Mesodermal cell (in vitro differentiated cells): Measurements from ENCODE around the gene METTL15. TPM values are rescaled to one million over a fixed set of nuclear protein-coding genes. Genes with fewer than 3 reads are reported as not detected.
"Not testable (repeated sequence)": the region's sequence is repeated elsewhere in the genome, so short reads cannot be mapped to it uniquely, and the experiment has no call there.

Experiments used
- H3K27ac ChIP-seq: 2 replicates; pipeline ENCODE4 v1.7.0; 2013; ENCODE audit warnings: mild to moderate bottlenecking, low read depth, low read length, moderate library complexity; ENCODE audit not compliant: severe bottlenecking
- H3K36me3 ChIP-seq: 2 replicates; pipeline ENCODE4 v1.7.1; 2013; ENCODE audit warnings: mild to moderate bottlenecking, low read length, moderate library complexity; ENCODE audit not compliant: control insufficient read depth, insufficient read depth
- H3K4me1 ChIP-seq: one replicate; pipeline ENCODE4 v1.7.1; 2013; ENCODE audit warnings: mild to moderate bottlenecking, low read length; ENCODE audit not compliant: insufficient read depth, control insufficient read depth, poor library complexity, severe bottlenecking
- H3K4me3 ChIP-seq: 2 replicates; pipeline ENCODE4 v1.7.0; 2013; ENCODE audit warnings: low read length, control low read depth, mild to moderate bottlenecking; ENCODE audit not compliant: insufficient read depth, poor library complexity, severe bottlenecking; ENCODE audit errors: extremely low read depth
- H3K9me3 ChIP-seq: 2 replicates; pipeline ENCODE4 v1.7.1; 2013; ENCODE audit warnings: mild to moderate bottlenecking, low read length, moderate library complexity; ENCODE audit not compliant: control insufficient read depth
- WGBS, 2 experiments: methylation state at CpG; one replicate each; pipeline ENCODE4 v1.1.5; 2013; ENCODE audit warnings: missing lambda C conversion rate in 2 of 2; ENCODE audit not compliant: insufficient coverage in 2 of 2; 5-methylcytosine and 5-hydroxymethylcytosine counted together
- polyA plus RNA-seq, 2 experiments: library from polyadenylated mRNA; stranded (reverse); fragments of 50-300 nt; gene quantifications; one replicate each; pipeline ENCODE4 v1.2.3, GENCODE V29; 2013

The METTL15 gene, protein sequence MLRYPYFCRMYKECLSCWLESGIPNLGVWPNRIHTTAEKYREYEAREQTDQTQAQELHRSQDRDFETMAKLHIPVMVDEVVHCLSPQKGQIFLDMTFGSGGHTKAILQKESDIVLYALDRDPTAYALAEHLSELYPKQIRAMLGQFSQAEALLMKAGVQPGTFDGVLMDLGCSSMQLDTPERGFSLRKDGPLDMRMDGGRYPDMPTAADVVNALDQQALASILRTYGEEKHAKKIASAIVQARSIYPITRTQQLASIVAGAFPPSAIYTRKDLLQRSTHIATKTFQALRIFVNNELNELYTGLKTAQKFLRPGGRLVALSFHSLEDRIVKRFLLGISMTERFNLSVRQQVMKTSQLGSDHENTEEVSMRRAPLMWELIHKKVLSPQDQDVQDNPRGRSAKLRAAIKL
- polyA plus RNA-seq (2013, experiment 1 of 2), result 12.9 TPM
- polyA plus RNA-seq (2013, experiment 2 of 2), result 15.5 TPM

DNA sequence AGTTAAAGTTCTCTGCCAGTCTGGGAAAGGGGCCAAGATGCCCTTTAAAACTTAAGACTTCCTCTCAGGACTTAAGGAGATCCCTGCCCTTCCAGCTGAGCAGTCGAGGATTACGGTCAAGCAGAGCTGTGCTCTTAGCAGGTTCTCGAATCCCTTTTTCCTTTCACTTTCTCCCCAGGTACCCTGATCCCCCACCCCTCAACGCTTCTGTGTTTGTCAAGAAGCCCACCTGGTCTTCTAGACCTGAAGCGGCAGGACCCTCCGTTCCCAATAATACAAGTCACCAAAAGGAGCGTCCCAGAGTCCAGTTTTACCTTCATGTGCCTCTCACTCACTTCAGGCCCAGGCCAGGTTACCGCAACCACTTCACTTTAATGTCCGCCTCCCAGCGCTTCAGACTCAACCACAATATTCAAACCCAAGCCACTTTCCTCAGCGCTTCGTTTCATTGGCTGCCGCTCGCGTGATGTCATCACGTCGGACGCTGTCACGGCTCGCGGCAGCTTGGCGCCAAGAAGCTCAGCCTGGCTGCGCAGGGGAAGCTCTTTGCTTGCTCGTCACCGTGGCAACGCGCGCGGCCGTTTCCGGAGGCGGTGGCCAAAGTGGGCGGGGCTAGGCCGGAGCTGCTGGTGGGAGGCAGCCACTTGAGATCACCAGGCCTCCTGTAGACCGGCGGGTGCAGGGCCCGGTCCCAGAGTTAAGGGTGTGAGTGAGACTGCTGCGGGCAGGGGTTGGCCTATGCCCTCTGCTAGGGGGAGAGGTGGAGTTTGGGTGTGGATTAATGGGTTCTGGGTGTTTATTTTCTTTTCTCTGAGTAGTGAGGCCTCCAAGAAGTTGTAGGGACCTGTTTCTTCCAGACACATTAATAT lies at the start of gene METTL15, which contains the start of gene KIF18A:
METTL15 (plus strand) TSS at position 639 of the 869 bp plus-strand sequence. CDS start 4,947 bp downstream, outside the sequence.
KIF18A (minus strand) TSS at position 407 of the 869 bp plus-strand sequence. CDS start 10,209 bp downstream, outside the sequence.
- Histone ChIP-seq H3K4me3 (peak within 1 kb of the TSS; percentile 60), H3K27ac (peak within 1 kb of the TSS; percentile 83), H3K36me3 (no peaks in the 10 kb centered on the region), H3K9me3 (no peaks in the 10 kb centered on the region), H3K4me1 (peaks cover 12% of the 10 kb centered on the region)
- 0% methylated on average over 28 to 37 of the region's 38 CpGs for WGBS, 2 experiments

DNA sequence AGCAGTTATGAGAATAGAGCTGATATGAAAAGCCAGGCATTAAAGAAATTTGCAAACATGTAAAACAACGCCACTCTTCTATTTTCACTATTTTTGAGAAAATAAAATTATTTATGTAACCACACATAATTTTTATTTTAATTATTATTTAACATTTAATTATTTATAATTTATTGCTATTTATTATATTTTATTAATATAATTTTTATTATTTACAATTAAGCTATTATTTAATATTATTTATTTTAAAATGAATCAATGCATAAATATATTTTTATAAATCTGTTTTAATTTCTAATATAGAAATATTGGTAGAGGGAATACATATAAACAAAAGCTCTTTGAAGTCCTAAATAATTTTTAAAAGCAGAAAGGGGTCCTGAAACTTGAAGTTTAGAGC lies 36.9 kb upstream of the METTL15 start:
- no CpG with 5 or more reads among the region's 1 CpG for WGBS, 2 experiments
- Histone ChIP-seq H3K27ac (no peak overlapping the region), H3K36me3 (peaks cover 28% of the 10 kb centered on the region), H3K4me3 (no peak overlapping the region), H3K4me1 (no peaks in the 10 kb centered on the region), H3K9me3 (no peaks in the 10 kb centered on the region)

DNA sequence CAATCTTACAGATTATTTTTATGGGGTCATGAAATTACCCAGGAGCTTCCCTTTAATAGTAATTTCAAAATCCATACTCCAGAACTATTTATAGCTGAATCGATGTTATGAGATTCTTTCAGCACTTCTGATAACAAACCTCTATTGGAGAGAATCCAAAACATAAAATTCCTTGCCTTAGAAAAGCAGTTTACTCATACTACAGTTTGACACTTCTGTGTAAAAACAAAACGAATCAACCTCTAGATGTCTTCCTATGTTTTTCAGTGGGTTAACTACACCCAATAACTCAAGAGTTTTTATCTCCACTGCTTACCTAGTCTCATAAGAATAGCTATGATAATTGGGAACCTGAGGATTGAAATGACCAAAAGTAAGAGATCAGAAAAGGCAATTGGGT lies 35.9 kb upstream of the METTL15 start:
- Histone ChIP-seq H3K9me3 (no peaks in the 10 kb centered on the region), H3K36me3 (peaks cover 34% of the 10 kb centered on the region), H3K27ac (no peak overlapping the region), H3K4me3 (no peak overlapping the region), H3K4me1 (no peaks in the 10 kb centered on the region)
- WGBS, 2 experiments, result 100% methylated on average over 1 of the region's 2 CpGs; no CpG with 5 or more reads in 1 of the 2 experiments

DNA sequence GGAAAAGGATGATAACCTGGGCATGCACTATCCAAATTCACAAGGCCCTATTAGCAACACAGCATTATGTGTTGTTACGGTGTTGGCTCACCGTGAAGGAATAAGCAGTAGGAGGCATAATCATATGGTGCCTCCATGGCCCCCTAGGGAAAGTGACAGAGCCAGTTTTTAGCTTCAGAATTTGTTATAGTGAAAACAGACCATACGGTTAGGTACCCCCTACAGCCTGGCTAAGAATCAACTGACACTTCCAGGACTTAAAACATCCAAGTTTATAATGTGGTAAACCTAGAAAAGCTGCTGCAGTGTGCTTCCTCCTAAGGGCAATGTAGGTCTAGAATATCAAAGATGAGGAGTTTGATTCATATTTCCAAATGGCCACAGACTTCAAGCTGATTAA lies 30.7 kb upstream of the METTL15 start:
- no peak overlapping the region for H3K4me3 ChIP-seq
- H3K4me1 ChIP-seq, result no peaks in the 10 kb centered on the region
- H3K9me3 ChIP-seq, result no peaks in the 10 kb centered on the region
- no peak overlapping the region for H3K27ac ChIP-seq
- peaks cover 37% of the 10 kb centered on the region for H3K36me3 ChIP-seq
- 100% methylated on average over 1 of the region's 3 CpGs for WGBS, 2 experiments

DNA sequence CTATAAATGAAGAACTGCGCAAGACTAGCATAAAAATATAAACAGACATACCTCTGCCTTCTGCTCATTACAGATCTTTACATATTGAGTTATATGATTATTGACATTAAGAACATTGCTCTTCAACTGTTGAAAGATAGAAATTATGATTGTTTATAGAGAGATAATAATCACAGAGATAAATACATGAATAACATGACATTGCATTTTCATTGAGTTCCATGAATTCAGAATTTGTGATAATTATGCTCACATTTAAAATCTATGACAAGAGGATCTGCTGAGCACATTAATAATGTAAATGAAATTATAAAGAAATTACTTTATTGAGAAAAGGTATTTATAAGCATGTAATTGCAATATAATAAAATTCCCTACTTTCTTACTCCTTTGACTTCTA lies 25.1 kb upstream of the METTL15 start:
- Histone ChIP-seq H3K4me3 (no peak overlapping the region), H3K36me3 (peaks cover 36% of the 10 kb centered on the region), H3K27ac (no peak overlapping the region), H3K4me1 (no peaks in the 10 kb centered on the region), H3K9me3 (no peaks in the 10 kb centered on the region)
- WGBS, 2 experiments, result no CpG with 5 or more reads among the region's 1 CpG

DNA sequence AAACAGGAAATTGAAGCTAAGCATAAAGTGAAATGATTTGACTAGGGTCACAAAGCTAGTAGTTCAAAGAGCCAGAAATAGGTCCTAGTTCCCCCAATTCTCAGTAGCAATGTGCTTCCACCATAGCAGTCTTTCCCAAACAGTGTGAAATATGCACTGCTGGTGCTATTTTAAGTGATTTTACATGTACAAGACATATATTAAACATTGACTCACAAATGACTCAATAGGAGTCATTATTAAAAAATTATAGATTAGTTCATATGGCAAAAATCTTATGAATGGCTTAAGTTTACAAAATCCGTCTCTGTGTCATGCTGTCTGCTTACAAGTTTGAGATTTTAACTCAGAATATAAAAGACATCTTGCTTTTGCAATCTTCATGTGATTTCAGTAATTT lies 21.6 kb upstream of the METTL15 start:
- Histone ChIP-seq H3K27ac (no peak overlapping the region), H3K9me3 (no peaks in the 10 kb centered on the region), H3K36me3 (peaks cover 35% of the 10 kb centered on the region), H3K4me3 (no peak overlapping the region), H3K4me1 (no peaks in the 10 kb centered on the region)
- WGBS, 2 experiments, result no CpG with 5 or more reads among the region's 1 CpG

DNA sequence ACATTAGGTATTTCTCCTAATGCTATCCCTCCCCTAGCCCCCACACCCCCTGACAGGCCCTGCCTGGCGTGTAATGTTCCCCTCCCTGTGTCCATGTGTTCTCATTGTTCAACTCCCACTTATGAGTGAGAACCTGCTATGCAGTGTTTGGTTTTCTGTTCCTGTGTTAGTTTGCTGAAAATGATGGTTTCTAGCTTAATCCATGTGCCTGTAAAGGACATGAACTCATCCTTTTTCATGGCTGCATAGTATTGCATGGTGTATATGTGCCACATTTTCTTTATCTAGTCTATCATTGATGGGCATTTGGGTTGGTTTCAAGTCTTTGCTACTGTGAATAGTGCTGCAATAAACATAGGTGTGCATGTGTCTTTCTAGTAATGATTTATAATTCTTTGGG lies 21.0 kb upstream of the METTL15 start:
- H3K4me3 ChIP-seq, H3K27ac ChIP-seq, H3K4me1 ChIP-seq, H3K9me3 ChIP-seq: not testable (repeated sequence)
- peaks cover 29% of the 10 kb centered on the region for H3K36me3 ChIP-seq
- no CpG with 5 or more reads among the region's 1 CpG for WGBS, 2 experiments

DNA sequence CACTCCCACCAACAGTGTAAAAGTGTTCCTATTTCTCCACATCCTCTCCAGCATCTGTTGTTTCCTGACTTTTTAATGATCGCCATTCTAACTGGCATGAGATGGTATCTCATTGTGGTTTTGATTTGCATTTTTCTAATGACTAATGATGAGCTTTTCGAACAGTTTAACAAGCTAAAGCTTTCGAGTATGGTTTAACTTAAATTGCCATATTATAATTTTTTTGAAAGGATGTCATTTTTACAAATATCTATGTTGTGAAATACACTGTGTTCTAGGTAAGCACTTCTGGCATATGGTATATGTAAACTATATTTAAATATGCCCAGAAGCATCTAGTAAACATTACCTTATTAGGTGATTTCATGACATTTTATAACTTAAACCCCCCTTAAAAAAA lies 20.5 kb upstream of the METTL15 start:
- not testable (repeated sequence) for H3K4me1 ChIP-seq, H3K4me3 ChIP-seq, H3K9me3 ChIP-seq, H3K27ac ChIP-seq
- 100% methylated on average over 1 of the region's 3 CpGs; no CpG with 5 or more reads in 1 of the 2 experiments for WGBS, 2 experiments
- peaks cover 27% of the 10 kb centered on the region for H3K36me3 ChIP-seq

DNA sequence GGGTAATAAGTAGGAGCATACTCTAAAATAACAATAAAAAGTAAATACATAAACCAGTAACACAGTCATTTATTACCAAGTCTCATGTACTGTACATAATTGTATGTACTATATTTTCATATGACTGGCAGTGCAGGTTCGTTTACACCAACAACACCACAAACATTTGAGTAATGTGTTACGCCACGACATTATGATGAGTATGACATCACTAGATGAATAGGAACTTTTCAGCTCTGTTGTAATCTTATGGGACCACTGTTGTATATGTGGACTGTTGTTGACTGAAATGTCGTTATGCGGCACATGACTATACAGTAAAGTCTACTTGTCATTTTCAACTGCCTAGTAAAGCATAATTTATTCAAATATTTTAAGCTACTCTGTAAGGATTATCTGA lies 18.8 kb upstream of the METTL15 start:
- no peak overlapping the region for H3K27ac ChIP-seq
- peaks cover 17% of the 10 kb centered on the region for H3K36me3 ChIP-seq
- H3K4me3 ChIP-seq, result no peak overlapping the region
- 93% methylated on average over 2 of the region's 5 CpGs; no CpG with 5 or more reads in 1 of the 2 experiments for WGBS, 2 experiments
- no peaks in the 10 kb centered on the region for H3K4me1 ChIP-seq
- H3K9me3 ChIP-seq, result no peaks in the 10 kb centered on the region

DNA sequence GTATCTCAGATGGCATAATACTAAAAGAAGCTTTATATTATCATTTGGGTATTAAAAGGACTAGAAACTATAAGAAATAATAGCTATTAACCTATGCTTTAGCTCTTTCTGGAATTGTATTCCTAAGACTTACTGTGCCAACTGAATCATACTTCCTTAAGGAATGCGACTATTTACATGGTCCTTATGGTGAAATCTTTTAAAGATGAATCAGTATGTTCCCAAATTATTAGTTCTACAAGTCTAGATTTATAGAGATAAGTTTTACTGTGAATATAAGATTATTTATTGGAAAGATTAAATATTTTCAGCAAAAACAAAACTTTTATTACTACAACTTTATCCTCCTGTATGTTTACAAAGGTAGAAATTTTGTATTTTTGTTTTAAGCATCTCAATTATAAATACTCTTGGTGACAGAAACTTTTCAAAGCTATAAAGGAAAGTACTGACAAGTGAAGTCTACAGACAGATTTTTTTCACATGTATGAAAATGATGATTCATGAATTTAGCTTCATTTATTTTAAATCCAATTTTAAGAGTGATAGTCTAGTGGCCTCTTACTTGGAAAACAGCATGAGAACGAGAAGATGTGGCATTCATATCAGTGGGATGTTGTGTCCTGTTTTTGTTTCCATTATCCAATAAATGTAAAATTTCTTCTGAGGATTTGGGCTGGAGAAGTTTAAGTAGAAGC lies 18.0 kb upstream of the METTL15 start:
- no peak overlapping the region for H3K4me3 ChIP-seq
- H3K36me3 ChIP-seq, result peaks cover 12% of the 10 kb centered on the region
- no peak overlapping the region for H3K27ac ChIP-seq
- H3K9me3 ChIP-seq, result no peaks in the 10 kb centered on the region
- H3K4me1 ChIP-seq, result no peaks in the 10 kb centered on the region
- WGBS, 2 experiments, result 100% methylated on average over 1 of the region's 2 CpGs; no CpG with 5 or more reads in 1 of the 2 experiments
